Mesenchymal stem cell (in vitro differentiated cells and primary cell): ENCODE data around the gene MAN1B1.

ENCODE experiments used
- DNase-seq: peaks from one replicate; pipeline ENCODE4 v3.0.0-alpha.2; 2013
- H2AFZ ChIP-seq: one replicate; pipeline ENCODE4 v1.6.1; 2013; ENCODE audit warnings: low read depth, mild to moderate bottlenecking, control low read depth, inconsistent platforms, low read length, moderate library complexity
- H2AK5ac ChIP-seq: 2 replicates; pipeline ENCODE4 v1.6.1; 2013; ENCODE audit warnings: low read length, moderate library complexity, mild to moderate bottlenecking, inconsistent platforms; ENCODE audit not compliant: severe bottlenecking
- H2BK120ac ChIP-seq: one replicate; pipeline ENCODE4 v1.6.1; 2013; ENCODE audit warnings: low read depth, mild to moderate bottlenecking, inconsistent platforms, low read length, moderate library complexity
- H2BK12ac ChIP-seq, 2 experiments: one replicate each; pipeline ENCODE4 v1.6.1; 2013; ENCODE audit warnings: inconsistent platforms in 2 of 2, low read length in 2 of 2, mild to moderate bottlenecking in 2 of 2, moderate library complexity in 2 of 2, control low read depth in 1 of 2
- H2BK15ac ChIP-seq: one replicate; pipeline ENCODE4 v1.6.1; 2013; ENCODE audit warnings: mild to moderate bottlenecking, low read depth, inconsistent platforms; ENCODE audit not compliant: poor library complexity, severe bottlenecking
- H2BK5ac ChIP-seq: 2 replicates; pipeline ENCODE4 v1.6.1; 2013; ENCODE audit warnings: low read depth, mild to moderate bottlenecking, low read length, control low read depth, inconsistent platforms; ENCODE audit not compliant: poor library complexity, severe bottlenecking
- H3K14ac ChIP-seq, 2 experiments: one replicate each; pipeline ENCODE4 v1.6.1; 2013; ENCODE audit warnings: inconsistent platforms in 2 of 2, low read length in 2 of 2, control low read depth in 1 of 2, mild to moderate bottlenecking in 1 of 2, moderate library complexity in 1 of 2
- H3K18ac ChIP-seq, 2 experiments: one replicate each; pipeline ENCODE4 v1.6.1; 2013; ENCODE audit warnings: inconsistent platforms in 2 of 2, low read length in 2 of 2, control low read depth in 1 of 2, low read depth in 1 of 2, mild to moderate bottlenecking in 1 of 2
- H3K23ac ChIP-seq, 2 experiments: one replicate each; pipeline ENCODE4 v1.6.1; 2013; ENCODE audit warnings: inconsistent platforms in 2 of 2, low read length in 2 of 2, mild to moderate bottlenecking in 2 of 2, moderate library complexity in 2 of 2, control low read depth in 1 of 2
- H3K27ac ChIP-seq: 2 replicates; pipeline ENCODE4 v1.5.1; 2013; ENCODE audit warnings: mild to moderate bottlenecking, moderate library complexity, low read length, control low read depth, inconsistent platforms; ENCODE audit not compliant: poor library complexity, severe bottlenecking
- H3K27me3 ChIP-seq, 2 experiments: 2 replicates each; pipeline versions ENCODE4 v1.6.1 to v1.7.0; 2013; ENCODE audit warnings: low read length in 2 of 2, mild to moderate bottlenecking in 2 of 2, moderate library complexity in 2 of 2, control low read depth in 1 of 2, inconsistent platforms in 1 of 2; ENCODE audit not compliant: control insufficient read depth in 1 of 2, insufficient read depth in 1 of 2
- H3K36me3 ChIP-seq, 2 experiments: 2 replicates each; pipeline versions ENCODE4 v1.6.1 to v1.7.0; 2013; ENCODE audit warnings: low read length in 2 of 2, control low read depth in 1 of 2, inconsistent platforms in 1 of 2, low read depth in 1 of 2, mild to moderate bottlenecking in 1 of 2; ENCODE audit not compliant: insufficient read depth in 2 of 2, control insufficient read depth in 1 of 2
- H3K4ac ChIP-seq, 2 experiments: one replicate each; pipeline ENCODE4 v1.6.1; 2013; ENCODE audit warnings: inconsistent platforms in 2 of 2, low read length in 2 of 2, mild to moderate bottlenecking in 2 of 2, moderate library complexity in 2 of 2, control low read depth in 1 of 2, low read depth in 1 of 2
- H3K4me1 ChIP-seq: 2 replicates; pipeline ENCODE4 v1.6.1; 2013; ENCODE audit warnings: low read depth, low read length, control low read depth; ENCODE audit not compliant: control insufficient read depth, insufficient read depth
- H3K4me2 ChIP-seq: 2 replicates; pipeline ENCODE4 v1.6.1; 2013; ENCODE audit warnings: low read length, mild to moderate bottlenecking, inconsistent platforms; ENCODE audit not compliant: poor library complexity, severe bottlenecking
- H3K4me3 ChIP-seq, 2 experiments: 2 replicates each; pipeline versions ENCODE4 v1.5.1 to v1.7.0; 2013; ENCODE audit warnings: low read length in 2 of 2, mild to moderate bottlenecking in 2 of 2, control low read depth in 1 of 2, low read depth in 1 of 2; ENCODE audit not compliant: insufficient read depth in 1 of 2
- H3K79me1 ChIP-seq: replicated peaks from 2 replicates; pipeline ENCODE4 v1.6.1; 2013; ENCODE audit warnings: mild to moderate bottlenecking, control low read depth, low read length, inconsistent platforms; ENCODE audit not compliant: poor library complexity, severe bottlenecking
- H3K9ac ChIP-seq: 2 replicates; pipeline ENCODE4 v1.7.0; 2013; ENCODE audit warnings: mild to moderate bottlenecking, low read length, moderate library complexity
- H3K9me3 ChIP-seq: 2 replicates; pipeline ENCODE4 v1.7.0; 2013; ENCODE audit warnings: mild to moderate bottlenecking, low read length; ENCODE audit not compliant: control insufficient read depth
- H4K8ac ChIP-seq: one replicate; pipeline ENCODE4 v1.6.1; 2013; ENCODE audit warnings: inconsistent platforms, mild to moderate bottlenecking, low read length, moderate library complexity
- H4K91ac ChIP-seq: one replicate; pipeline ENCODE4 v1.6.1; 2013; ENCODE audit warnings: mild to moderate bottlenecking, low read length, inconsistent platforms
- WGBS: methylation state at CpG from one replicate; pipeline ENCODE4 v1.1.7; 2013; ENCODE audit warnings: mixed read lengths; 5-methylcytosine and 5-hydroxymethylcytosine counted together

MAN1B1 gene

GRCh38 chr9:137065336-137065967 lies 21.3 kb upstream of the MAN1B1 start:
- 96% methylated on average over 23 of the region's 23 CpGs for WGBS
- H3K9ac ChIP-seq, result no peak overlapping the region
- no peak for DNase-seq

GRCh38 chr9:137066096-137066861 lies 20.5 kb upstream of the MAN1B1 start:
- no peak overlapping the region for H2BK120ac ChIP-seq
- H3K4ac ChIP-seq, result no peak overlapping the region
- no peak overlapping the region for H2AFZ ChIP-seq
- no peak for DNase-seq
- H3K14ac ChIP-seq, result no peak overlapping the region
- H3K23ac ChIP-seq, result no peak overlapping the region
- peaks cover 18% of the 10 kb centered on the region for H3K4me1 ChIP-seq
- no peak overlapping the region for H3K18ac ChIP-seq
- H3K27ac ChIP-seq, result no peak overlapping the region
- H3K36me3 ChIP-seq, result peaks cover 0 to 6% of the 10 kb centered on the region in 2 experiments
- peak overlapping the region; percentile 22 for H4K91ac ChIP-seq
- H3K4me3 ChIP-seq, result no peak overlapping the region
- H2BK12ac ChIP-seq, result no peak overlapping the region
- H3K9ac ChIP-seq, result no peak overlapping the region
- no peak overlapping the region for H4K8ac ChIP-seq
- no peak overlapping the region for H2AK5ac ChIP-seq
- H3K4me2 ChIP-seq, result no peak overlapping the region
- no peak overlapping the region for H2BK15ac ChIP-seq
- WGBS, result 93% methylated on average over 26 of the region's 26 CpGs
- H3K27me3 ChIP-seq, result peaks cover 0 to 15% of the 10 kb centered on the region in 2 experiments
- H3K9me3 ChIP-seq, result no peaks in the 10 kb centered on the region
- H2BK5ac ChIP-seq, result no peak overlapping the region
- no peaks in the 10 kb centered on the region for H3K79me1 ChIP-seq

More at GRCh38 chr9:137065336-137065967, 21.3 kb upstream of the MAN1B1 start:
- Histone ChIP-seq H3K79me1 (no peaks in the 10 kb centered on the region), H3K27ac (no peak overlapping the region), H2BK15ac (peak overlapping the region; percentile 20), H2AK5ac (no peak overlapping the region), H2BK5ac (no peak overlapping the region), H2BK12ac (no peak overlapping the region), H2AFZ (no peak overlapping the region), H4K91ac (no peak overlapping the region), H3K4ac (no peak overlapping the region), H3K18ac (no peak overlapping the region), H3K23ac (no peak overlapping the region), H3K27me3 (peaks cover 0 to 15% of the 10 kb centered on the region in 2 experiments), H3K4me3 (no peak overlapping the region), H3K4me2 (no peak overlapping the region), H3K36me3 (peaks cover 0 to 6% of the 10 kb centered on the region in 2 experiments), H2BK120ac (no peak overlapping the region), H3K4me1 (peaks cover 12% of the 10 kb centered on the region), H3K14ac (no peak overlapping the region), H3K9me3 (no peaks in the 10 kb centered on the region), H4K8ac (no peak overlapping the region)

- Histone ChIP-seq H4K8ac (no peak overlapping the region), H2AFZ (no peak overlapping the region), H3K79me1 (no peaks in the 10 kb centered on the region), H3K27ac (no peak overlapping the region), H2BK120ac (no peak overlapping the region), H3K27me3 (peaks cover 0 to 10% of the 10 kb centered on the region in 2 experiments), H3K9ac (no peak overlapping the region), H3K18ac (no peak overlapping the region), H3K36me3 (peaks cover 0 to 6% of the 10 kb centered on the region in 2 experiments), H3K4me1 (peaks cover 18% of the 10 kb centered on the region), H3K23ac (no peak overlapping the region), H2AK5ac (no peak overlapping the region), H4K91ac (no peak overlapping the region), H2BK12ac (no peak overlapping the region), H3K14ac (no peak overlapping the region), H3K4ac (no peak overlapping the region), H3K4me3 (no peak overlapping the region), H3K4me2 (no peak overlapping the region), H2BK15ac (no peak overlapping the region), H3K9me3 (no peaks in the 10 kb centered on the region), H2BK5ac (no peak overlapping the region)
- 65% methylated on average over 11 of the region's 12 CpGs for WGBS
- peak; percentile 84 for DNase-seq
Measured at GRCh38 chr9:137067860-137068538, 18.8 kb upstream of the MAN1B1 start.
